ENCODE results near the gene ELMO1. TPM values are rescaled to one million over a fixed set of nuclear protein-coding genes. Genes with fewer than 3 reads are reported as not detected.

The ELMO1 gene
- total RNA-seq, 1 donor from 2014 or later, result 33.7 TPM

GRCh38 chr7:37068902-37069301 is 379.8 kb downstream of the ELMO1 start:
- DNase-seq (ENCODE audit: low read depth, low spot score), result no peak

GRCh38 chr7:37068038-37068437 is 380.6 kb downstream of the ELMO1 start:
- DNase-seq (ENCODE audit: low read depth, low spot score), result no peak

GRCh38 chr7:37065779-37066271 is 382.8 kb downstream of the ELMO1 start:
- DNase-seq (ENCODE audit: low read depth, low spot score), result no peak

- no peak for DNase-seq (ENCODE audit: low read depth, low spot score)
Observed at GRCh38 chr7:37062560-37062859, 386.2 kb downstream of the ELMO1 start.

- no peak for DNase-seq (ENCODE audit: low read depth, low spot score)
Observed at GRCh38 chr7:37061849-37062559, 386.7 kb downstream of the ELMO1 start.

GRCh38 chr7:37056234-37056912 is 392.3 kb downstream of the ELMO1 start:
- no peak for DNase-seq (ENCODE audit: low read depth, low spot score)

- no peak for DNase-seq (ENCODE audit: low read depth, low spot score)
Observed at GRCh38 chr7:37054624-37055241, 393.9 kb downstream of the ELMO1 start.

GRCh38 chr7:37052705-37053104 is 396.0 kb downstream of the ELMO1 start:
- no peak for DNase-seq (ENCODE audit: low read depth, low spot score)

- no peak for DNase-seq (ENCODE audit: low read depth, low spot score)
Observed at GRCh38 chr7:37050801-37051200, 397.9 kb downstream of the ELMO1 start.

- no peak for DNase-seq (ENCODE audit: low read depth, low spot score)
Observed at GRCh38 chr7:37048674-37049073, 400.0 kb downstream of the ELMO1 start.

- DNase-seq (ENCODE audit: low read depth, low spot score), result no peak
Observed at GRCh38 chr7:37047260-37047659, 401.4 kb downstream of the ELMO1 start.

GRCh38 chr7:37046531-37047079 is 402.1 kb downstream of the ELMO1 start:
- no peak for DNase-seq (ENCODE audit: low read depth, low spot score)

- DNase-seq (ENCODE audit: low read depth, low spot score), result no peak
Observed at GRCh38 chr7:37045681-37046179, 402.9 kb downstream of the ELMO1 start.

GRCh38 chr7:37041461-37041860 is 407.2 kb downstream of the ELMO1 start:
- DNase-seq (ENCODE audit: low read depth, low spot score), result no peak

- DNase-seq (ENCODE audit: low read depth, low spot score), result no peak
Observed at GRCh38 chr7:37040330-37040729, 408.3 kb downstream of the ELMO1 start.

GRCh38 chr7:37039131-37039749 is 409.4 kb downstream of the ELMO1 start:
- DNase-seq (ENCODE audit: low read depth, low spot score), result no peak

GRCh38 chr7:37038706-37039105 is 410.0 kb downstream of the ELMO1 start:
- DNase-seq (ENCODE audit: low read depth, low spot score), result no peak

- DNase-seq (ENCODE audit: low read depth, low spot score), result no peak
Observed at GRCh38 chr7:37037286-37037685, 411.4 kb downstream of the ELMO1 start.

- DNase-seq (ENCODE audit: low read depth, low spot score), result no peak
Observed at GRCh38 chr7:37035631-37036030, 413.0 kb downstream of the ELMO1 start.

- no peak for DNase-seq (ENCODE audit: low read depth, low spot score)
Observed at GRCh38 chr7:37033141-37033540, 415.5 kb downstream of the ELMO1 start.

GRCh38 chr7:37032258-37032601 is 416.4 kb downstream of the ELMO1 start:
- no peak for DNase-seq (ENCODE audit: low read depth, low spot score)

All from pulmonary artery endothelial cell (primary cell).